Stimulated activated CD8-positive, alpha-beta memory T cell treated with anti-CD3 and anti-CD28 coated beads, Interleukin-7, amount 100 ng/mL, for 4 hours (primary cell): ENCODE results near the gene DNAJB13.
"Not testable (repeated sequence)": the region's sequence is repeated elsewhere in the genome, so short reads cannot be mapped to it uniquely, and the experiment has no call there.

Experiments used
- DNase-seq, 2 donors: peaks; one replicate each; pipeline ENCODE4 v3.0.0-alpha.2; 2020; ENCODE audit warnings: low read depth in 2 of 2

The DNAJB13 gene

GRCh38 chr11:73977856-73978519, 27.2 kb downstream of the DNAJB13 start:
- DNase-seq, result no peak

DNA sequence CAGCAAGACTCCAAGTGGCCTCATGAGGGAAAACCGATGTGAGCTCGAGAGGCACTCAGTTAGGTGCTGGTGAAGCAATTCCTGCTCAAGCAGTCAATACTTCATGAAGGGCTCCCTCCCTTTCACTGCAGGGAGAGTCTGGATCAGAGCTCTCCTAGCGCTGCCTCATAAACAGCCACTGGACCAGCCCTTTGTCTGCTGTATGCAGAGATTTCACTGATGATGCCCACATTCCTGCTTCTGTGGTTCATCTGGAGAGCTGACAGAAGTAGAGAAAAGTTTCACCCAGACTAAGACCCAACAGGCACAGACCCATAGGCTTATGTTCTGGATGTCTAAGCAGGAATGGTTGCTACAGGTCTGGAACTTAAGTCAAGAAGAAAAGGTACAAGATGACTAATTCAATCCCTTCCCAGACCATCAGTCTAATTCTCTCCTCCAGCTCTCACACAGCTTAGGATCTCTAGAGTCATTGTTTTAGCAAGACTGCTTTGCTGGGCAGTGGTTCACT, 27.8 kb downstream of the DNAJB13 start:
- DNase-seq, result no peak

DNA sequence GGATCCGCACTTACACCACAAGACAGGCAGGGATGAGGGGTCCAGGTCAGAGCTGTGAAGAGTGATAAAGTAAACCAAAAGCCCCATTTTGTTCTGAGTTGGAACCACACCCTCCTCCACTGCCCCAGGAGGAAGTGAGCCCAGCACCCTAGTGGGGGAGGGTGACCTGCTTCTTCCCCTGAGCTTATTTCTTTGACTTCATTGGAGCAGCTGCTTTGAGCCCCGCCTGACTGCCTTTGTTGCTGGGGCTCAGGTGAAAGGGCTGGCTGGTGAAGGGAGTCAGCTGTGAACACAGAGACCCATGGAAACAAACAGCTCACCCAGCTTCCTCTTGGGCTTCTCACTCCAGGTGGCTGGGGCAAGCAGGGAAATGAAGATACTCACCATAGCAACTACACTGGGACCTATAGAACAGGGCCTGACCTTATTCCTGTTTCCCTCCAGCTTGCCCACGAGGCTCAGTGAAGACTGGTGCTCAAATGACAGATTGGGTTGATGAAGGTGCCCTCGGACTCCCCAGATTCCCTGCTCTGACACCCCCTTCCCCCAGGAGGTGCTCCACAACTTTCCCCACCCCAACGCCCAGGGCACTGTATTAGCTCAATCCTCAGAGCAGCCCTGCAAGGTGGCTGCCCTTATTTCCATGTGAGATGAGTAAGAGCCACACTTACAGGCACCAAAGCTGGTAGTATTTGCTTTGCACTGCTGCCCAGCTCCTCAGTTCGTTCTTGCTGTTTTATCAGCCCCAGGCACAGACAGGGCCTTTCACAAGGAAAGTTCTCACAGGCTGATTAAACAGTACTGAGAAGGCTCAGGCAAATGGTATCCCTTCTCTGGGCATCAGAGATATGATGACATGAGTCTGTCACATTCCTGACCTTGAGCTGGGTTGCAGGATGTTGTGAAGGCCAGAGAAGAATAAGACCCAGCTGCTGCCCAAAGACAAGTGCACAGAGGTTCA, 29.5 kb downstream of the DNAJB13 start:
- peak; percentile 58 to 63 for DNase-seq

DNA sequence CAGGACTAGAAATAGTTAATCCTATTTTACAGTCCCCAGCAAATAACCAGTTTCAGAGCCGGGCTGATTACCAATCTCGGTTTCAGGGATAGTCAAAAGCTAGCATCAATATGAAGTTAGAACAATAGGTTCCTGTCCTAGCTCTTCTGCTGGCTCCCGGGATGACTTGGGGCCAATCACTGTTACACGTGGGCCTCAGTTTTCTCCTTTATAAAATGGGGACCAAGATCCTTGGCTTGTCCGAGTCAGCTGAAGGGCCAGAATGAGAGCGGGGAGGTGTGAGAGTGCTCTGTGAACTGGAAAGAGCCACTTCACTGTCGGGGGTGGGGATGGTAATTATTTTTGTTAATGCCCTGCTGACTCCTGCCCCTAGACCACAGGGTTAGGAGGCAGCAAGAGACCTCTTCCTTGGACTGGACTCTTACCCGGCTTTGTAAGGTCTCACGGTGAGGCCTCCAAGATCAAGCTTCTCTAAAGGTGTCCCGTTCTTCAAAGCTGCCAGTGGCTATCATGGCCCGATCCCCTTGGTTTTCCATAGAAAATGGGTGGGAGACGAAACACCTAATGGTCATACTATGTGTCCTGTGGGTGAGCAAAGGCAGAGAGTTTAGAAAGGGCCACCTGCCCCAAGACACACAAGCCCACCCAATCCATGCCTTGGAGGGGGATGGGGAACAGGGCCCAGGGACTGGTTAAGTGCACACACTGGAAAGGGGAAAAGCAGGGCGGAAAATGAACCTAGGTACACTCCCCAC, 30.4 kb downstream of the DNAJB13 start:
- DNase-seq, result no peak

DNA sequence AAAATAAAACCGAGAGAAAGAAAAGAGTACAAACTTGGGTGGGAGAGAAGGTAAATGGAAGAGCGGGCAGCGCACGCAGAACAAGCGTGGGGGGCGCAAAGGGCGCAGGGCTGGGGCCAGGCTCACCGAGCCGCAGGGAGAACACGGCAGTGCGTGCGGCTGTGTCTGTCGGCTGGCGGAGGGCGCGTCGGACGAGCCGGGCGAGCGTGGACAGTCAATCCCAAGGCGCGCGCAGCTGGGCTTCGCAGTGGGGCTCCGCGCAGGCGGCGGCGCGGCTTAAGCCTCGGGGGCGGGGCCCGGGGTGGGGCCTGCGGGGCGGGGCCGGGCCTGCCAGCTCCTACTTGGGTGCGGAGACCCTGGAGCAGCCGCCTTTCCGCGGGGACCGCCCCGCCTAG, 31.8 kb downstream of the DNAJB13 start, which contains the start of gene UCP2:
Gene UCP2 (minus strand): TSS at position 249 of the 395 bp plus-strand sequence. CDS start 4,465 bp downstream, outside the sequence.
- peak; percentile 49 to 79 for DNase-seq

DNA sequence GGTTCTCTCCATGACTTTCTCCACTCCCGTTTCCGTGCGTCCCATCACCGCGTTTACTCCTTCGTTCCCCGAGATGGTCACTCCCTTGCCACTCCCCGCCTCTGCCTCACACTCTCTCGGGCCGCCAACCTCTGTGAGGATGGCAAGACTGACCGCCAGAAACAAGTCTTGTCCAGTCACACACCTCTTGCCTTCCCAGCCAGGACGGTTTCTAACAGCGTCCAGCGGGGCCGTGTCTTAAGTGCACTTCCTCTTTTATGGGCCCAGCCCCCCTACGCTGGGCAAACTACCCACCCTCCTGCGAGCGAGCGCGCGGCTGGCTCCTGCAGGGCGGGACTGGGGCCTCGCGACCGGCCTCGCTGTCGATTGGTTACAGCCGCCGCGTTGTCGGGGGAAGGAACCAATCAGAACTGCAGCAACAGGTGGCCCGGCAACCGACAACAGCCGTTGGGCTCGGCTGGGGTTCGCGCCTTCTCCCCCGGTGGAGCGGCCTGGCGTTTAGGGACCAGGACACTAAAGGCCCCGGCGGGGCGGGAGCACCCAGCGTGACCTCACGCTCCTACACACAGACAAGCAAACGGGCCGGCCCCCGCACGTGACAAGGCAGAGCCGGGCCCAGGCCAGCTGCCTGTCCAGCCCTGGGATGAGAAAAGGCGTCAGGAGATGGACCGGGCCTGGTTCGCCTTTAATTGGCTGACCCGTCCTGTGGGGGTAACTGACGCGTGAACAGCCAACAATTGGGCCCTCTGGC, 32.3 kb downstream of the DNAJB13 start:
- peak; percentile 87 to 91 for DNase-seq

- DNase-seq, result no peak
Measured at GRCh38 chr11:73983741-73984538, 33.1 kb downstream of the DNAJB13 start.

GRCh38 chr11:73985661-73986060, 34.8 kb downstream of the DNAJB13 start:
- not testable (repeated sequence) for DNase-seq

GRCh38 chr11:73988227-73988626, 37.4 kb downstream of the DNAJB13 start:
- DNase-seq, result no peak

- no peak for DNase-seq
Measured at GRCh38 chr11:73989156-73989555, 38.3 kb downstream of the DNAJB13 start.

GRCh38 chr11:73990730-73991129, 39.9 kb downstream of the DNAJB13 start:
- no peak for DNase-seq

DNA sequence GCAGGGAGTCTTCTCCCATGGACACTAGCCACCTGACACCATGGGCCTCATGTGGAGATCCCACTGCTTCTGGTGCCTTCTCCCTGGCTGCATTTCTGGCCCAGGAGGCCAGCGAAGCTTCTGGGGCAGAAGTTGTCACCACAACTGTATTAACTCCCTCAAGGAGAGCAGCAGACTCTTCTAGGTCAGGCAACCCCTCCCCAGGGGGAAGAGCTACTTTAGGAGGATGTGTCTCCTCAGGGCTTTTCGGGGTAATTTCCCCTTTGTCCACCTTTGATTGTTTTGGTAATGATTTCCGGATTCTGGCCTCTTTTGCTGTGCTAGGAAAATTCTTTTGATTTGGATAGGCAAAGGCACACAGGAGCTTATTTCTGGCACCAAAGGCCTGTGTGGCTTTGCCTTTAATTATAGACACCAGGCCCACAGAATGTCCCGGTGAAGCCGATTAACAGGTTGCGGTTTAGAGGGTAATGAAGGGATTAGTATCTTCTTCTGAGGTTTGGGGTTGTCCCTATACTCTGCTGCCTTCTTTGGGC, 40.7 kb downstream of the DNAJB13 start:
- no peak for DNase-seq

GRCh38 chr11:73995247-73995646, 44.4 kb downstream of the DNAJB13 start:
- DNase-seq, result no peak

GRCh38 chr11:73995731-73996130, 44.9 kb downstream of the DNAJB13 start:
- DNase-seq, result no peak

DNA sequence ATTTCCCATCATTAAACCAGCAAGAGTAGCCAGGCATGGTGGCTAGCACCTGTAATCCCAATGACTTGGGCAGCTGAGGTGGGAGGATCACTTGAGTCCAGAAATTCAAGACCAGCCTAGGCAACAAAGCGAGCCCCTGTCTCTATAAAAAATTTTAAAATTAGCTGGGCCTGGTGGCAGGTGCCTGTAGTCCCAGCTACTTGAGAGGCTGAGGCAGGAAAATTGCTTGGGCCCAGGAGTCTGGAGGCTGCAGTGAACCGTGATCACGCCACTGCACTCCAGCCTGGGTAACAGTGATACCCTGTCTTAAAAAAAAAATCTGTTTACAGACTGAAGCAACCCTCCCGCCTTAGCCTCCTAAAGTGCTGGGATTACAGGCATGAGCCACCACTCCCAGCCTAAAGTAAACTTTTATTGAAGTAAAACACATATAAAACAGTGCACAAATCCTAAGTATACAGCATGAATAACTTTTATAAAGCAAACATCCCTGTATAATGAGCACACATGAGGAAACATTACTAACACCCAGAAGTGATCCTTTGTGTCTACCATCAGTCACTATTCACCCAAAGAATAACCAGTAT, 45.4 kb downstream of the DNAJB13 start:
- no peak for DNase-seq

DNA sequence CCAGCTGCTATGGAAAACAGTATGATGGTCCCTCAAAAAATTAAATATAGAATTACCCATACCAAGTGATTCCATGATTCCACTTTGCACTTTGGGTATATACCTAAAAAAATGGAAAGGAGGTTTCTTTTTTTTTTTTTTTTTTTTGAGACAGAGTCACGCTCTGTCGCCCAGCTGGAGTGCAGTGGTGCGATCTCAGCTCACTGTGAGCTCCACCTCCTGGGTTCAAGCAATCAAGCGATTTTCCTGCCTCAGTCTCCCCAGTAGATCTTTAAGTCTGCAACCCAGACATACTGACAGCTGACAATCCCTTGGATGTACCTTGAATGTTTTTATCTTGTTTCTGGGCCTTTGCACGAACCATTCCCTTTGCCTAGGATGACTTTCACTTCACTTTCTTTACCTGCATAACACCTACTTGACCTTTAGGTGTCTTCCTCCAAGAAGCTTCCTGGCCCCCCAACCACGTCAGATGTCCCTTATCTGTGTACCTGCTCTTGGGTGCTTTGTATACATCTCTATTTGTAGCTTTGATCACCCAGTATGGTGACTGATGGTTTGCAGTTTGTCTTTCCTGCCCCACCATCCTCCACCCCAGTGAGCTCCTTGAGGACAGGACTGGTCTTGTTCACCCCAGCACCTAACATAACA, 46.4 kb downstream of the DNAJB13 start:
- DNase-seq, result no peak

DNA sequence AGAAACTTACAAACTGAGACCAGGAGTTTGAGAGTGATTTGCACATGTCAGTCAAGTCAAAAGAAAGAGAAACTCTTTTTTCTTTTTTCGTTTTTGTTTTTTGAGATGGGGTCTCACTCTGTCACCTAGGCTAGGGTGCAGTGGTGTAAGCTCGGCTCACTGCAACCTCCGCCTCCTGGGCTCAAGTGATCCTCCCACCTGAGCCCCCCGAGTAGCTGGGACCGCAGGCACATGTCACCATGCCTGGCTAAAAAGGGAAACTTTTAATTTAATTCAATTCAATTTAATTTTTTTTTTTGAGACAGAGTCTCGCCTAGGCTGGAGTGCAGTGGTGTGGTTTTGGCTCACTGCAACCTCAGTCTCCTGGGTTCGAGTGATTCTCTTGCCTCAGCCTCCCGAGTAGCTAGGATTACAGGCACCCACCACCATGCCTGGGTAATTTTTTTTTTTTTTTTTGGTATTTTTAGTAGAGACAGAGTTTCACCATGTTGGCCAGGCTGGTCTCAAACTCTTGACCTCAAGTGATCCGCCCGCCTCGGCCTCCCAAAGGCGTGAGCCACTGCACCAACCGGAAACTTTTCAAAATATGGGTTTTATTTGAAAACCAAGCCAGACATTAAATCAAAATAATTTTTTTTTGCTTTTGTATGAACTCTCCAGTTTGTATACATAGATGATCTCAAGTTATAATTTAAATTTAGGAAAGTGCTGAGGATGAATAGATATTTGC, 48.2 kb downstream of the DNAJB13 start:
- DNase-seq, result no peak

GRCh38 chr11:73999581-74000306, 48.9 kb downstream of the DNAJB13 start:
- no peak for DNase-seq
